GM12864 (cell line): ENCODE measurements around the gene WASF2.
A peak's percentile ranks its signal among the peaks of the same experiment; 100 is the strongest.

ENCODE experiments used
- DNase-seq: peaks from one replicate; pipeline ENCODE4 v3.0.0-alpha.2; 2011; ENCODE audit warnings: low read depth
- H3K4me3 ChIP-seq: 2 replicates; pipeline ENCODE4 v1.5.1; 2011; ENCODE audit warnings: mild to moderate bottlenecking, low read depth, low read length, control low read depth
- CTCF ChIP-seq: IDR thresholded peaks from 2 replicates; pipeline ENCODE4 v1.5.1; 2011; ENCODE audit warnings: low read depth, mild to moderate bottlenecking, moderate library complexity, low read length, control low read depth, inconsistent platforms; ENCODE audit errors: missing control alignments

WASF2 gene

GRCh38 chr1:27400082-27400962, 89.6 kb downstream of the WASF2 start:
- H3K4me3 ChIP-seq = no peak overlapping the region
- DNase-seq = no peak
- TF ChIP-seq CTCF = no peak

- no peak overlapping the region for H3K4me3 ChIP-seq
- DNase-seq = no peak
- TF ChIP-seq CTCF = no peak
Observed at GRCh38 chr1:27399251-27400025, 90.5 kb downstream of the WASF2 start.

- TF ChIP-seq CTCF = no peak
- H3K4me3 ChIP-seq = no peak overlapping the region
- DNase-seq = no peak
Observed at GRCh38 chr1:27398405-27399149, 91.4 kb downstream of the WASF2 start.

- no peak for DNase-seq
- no peak for TF ChIP-seq CTCF
- no peak overlapping the region for H3K4me3 ChIP-seq
Observed at GRCh38 chr1:27397749-27398148, 92.2 kb downstream of the WASF2 start.

GRCh38 chr1:27397110-27397509, 92.9 kb downstream of the WASF2 start:
- no peak for DNase-seq
- TF ChIP-seq CTCF = no peak
- H3K4me3 ChIP-seq = no peak overlapping the region

- no peak for DNase-seq
- H3K4me3 ChIP-seq = no peak overlapping the region
- TF ChIP-seq CTCF = peak; percentile 89
Observed at GRCh38 chr1:27395441-27396195, 94.3 kb downstream of the WASF2 start.
